NCI-H1105 treated with DMSO at 0.1 percent for 48 hours (cell line): ENCODE measurements around the gene LRP5.
"Not testable (repeated sequence)": the region's sequence is repeated elsewhere in the genome, so short reads cannot be mapped to it uniquely, and the experiment has no call there.

Experiments
- DNase-seq: peaks from one replicate; lab custom pipeline; 2025; lab: John Stamatoyannopoulos, UW

The LRP5 gene

DNA sequence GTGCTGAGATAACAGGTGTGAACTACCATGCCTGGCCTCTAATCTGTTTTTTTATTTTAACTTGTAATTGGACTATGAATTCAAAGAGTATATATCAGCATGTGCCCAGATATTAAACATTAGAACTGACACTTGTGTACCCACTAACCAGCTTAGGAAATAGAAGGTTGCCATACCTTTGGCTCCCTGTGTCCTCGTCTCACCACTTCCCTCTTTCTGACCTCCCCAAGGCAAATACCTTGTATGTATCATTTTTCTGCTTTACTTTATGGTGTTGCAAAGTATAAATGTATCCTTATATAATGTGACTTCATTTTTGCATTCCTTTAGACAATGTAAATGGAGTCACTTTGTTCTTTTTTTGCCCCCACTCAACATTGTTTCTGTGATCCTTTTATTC lies 157.3 kb downstream of the LRP5 start:
- DNase-seq: no peak

DNA sequence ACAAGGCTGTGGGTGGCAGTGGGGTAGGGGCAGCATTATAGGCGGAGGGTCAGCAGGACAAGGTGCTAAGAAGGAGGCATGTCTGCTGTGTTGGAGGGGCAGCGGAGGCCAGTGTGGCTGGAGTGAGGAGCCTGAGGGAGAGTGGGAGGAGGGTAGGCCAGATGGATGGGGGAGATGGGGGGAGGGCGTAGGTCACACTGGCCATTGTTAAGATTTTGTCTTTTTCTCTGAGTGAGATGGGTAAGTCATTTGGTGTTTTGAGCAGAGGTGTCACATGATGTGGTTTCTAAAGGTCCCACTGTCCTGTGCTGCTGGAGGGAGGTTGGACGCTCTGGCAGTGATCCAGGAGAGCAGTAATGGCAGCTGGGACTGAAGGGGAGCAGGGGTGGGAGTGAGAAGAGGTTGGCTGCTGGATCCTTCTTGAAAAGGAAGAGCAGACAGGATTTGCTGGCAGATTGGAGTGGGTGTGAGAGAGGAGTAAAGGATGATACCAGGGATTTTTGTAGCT lies 158.0 kb downstream of the LRP5 start:
- peak; percentile 45 for DNase-seq

DNA sequence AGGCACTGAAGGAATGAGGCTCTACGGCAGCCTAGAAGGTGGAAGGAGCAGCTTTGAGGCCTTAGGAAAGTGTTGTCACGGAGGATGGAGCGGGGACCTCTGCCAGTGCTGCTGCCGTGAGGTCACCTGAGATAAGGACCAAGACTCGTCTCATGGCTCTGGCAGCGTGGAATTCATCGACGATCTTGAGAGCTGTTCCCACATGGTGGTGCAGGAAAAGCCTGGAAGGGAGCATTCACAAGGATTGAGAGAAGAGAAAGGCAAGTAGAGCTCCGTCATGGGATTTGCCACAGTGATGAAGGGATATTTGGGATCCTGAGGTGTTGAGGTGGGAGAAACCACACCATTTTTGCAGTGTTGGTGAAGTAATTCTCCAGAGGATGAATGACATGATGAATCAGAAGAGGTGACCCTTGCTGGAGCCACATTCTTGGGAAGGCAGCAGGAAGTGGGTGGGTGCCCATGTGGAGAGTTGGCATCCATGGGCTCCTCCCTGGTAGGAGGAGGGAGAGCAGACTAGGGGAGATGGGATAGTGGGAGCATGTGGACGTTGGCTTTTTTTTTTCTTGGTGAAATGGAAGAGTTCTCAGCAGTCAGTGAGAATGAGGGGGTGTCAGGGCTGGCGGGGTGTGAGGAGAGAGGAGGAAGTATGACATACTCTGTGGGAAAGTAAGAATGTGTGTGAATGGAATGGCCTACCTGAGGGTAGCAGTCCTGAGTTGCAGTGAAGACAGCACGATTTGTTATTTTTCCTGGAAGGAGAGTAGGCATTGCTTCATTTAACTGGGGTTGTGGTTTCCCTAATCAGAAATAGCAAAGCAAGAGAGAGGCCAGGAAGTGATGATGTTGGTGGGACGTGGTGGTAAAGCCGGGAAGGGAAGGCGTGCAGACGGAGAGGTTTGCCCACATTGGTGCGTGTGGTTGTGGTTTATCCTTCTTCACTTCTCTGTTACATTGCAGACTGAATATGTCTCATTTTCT lies 159.3 kb downstream of the LRP5 start:
- no peak for DNase-seq

DNA sequence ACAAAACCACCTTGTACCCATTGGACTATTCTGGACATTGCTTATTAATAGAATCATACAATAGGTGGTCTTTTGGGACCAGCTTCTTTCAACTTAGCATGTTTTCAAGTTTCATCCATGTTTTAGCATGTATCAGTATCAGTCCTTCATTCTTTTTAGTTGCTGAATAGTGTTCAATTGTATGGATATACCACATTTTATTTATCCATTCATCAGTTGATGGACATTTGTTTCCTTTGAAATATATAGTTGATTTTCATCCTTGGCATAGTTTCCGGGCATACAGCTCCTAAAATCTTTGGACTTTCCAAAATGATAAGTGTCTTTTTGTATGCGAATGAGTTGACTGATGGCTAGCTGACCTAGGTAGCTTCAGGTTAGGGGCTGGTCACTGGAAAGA lies 160.4 kb downstream of the LRP5 start:
- no peak for DNase-seq

DNA sequence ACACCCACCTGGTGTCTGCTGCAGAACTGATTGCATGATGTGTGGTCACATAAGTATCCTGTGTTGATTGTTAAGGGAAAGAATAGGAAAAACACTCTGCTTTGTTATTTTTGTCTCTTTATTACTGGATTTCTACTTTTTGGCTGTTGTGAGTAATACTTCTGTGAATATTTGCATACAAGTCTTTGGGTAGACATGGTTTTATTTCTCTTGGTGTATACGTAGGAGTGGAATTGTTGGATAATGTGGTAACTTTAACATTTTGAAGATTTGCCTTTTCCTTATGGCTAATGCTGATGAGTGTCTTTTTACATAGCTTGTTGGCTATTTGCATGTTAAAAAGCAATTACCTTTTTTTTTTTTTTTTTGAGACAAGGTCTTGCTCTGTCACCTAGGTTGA lies 161.3 kb downstream of the LRP5 start:
- DNase-seq: no peak

DNA sequence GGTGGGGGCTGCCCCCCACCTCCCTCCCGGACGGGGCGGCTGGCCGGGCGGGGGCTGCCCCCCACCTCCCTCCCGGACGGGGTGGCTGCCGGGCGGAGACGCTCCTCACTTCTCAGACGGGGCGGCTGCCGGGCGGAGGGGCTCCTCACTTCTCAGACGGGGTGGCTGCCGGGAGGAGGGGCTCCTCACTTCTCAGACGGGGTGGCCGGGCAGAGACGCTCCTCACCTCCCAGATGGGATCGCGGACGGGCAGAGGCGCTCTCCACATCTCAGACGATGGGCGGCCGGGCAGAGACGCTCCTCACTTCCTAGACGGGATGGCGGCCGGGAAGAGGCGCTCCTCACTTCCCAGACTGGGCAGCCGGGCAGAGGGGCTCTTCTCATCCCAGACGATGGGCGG lies 163.2 kb downstream of the LRP5 start:
- DNase-seq: not testable (repeated sequence)

DNA sequence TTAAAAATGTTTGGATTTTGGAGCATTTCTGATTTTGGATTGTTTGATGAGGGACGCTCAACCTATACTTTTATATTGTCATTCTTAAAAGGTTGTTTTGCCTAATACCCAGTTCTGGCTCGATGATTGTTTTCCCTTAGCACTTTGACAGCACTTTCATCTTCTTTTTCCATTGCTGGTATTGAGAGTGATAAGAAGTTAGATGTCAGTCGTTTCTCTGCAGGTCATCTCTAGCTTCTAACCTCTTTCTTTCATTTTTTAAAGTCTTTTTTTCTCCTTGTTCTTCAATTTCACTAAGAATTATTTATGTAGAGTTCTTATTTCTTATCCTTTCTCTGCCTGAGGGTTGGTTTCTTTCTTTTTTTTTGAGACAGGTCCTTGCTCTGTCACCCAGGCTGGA lies 167.0 kb downstream of the LRP5 start:
- no peak for DNase-seq

DNA sequence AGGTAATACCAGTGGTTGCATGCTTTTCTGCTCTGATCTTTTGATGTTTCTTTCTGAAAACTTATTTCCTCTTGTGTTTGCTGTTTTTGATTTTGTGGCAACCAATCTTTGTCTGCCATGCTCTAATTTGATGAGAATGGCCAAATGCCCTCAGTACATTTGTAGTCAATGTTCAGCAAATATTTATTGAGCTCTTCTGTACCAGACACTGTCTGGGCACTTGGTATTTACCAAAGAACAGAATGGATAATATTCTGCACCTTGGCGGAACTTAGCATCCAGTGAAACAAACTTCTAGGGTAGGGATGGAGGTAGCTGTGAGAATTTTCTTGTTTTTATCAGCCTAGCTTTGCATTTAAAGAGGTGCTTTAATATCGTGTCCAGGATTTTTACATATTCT lies 167.8 kb downstream of the LRP5 start:
- DNase-seq: no peak

DNA sequence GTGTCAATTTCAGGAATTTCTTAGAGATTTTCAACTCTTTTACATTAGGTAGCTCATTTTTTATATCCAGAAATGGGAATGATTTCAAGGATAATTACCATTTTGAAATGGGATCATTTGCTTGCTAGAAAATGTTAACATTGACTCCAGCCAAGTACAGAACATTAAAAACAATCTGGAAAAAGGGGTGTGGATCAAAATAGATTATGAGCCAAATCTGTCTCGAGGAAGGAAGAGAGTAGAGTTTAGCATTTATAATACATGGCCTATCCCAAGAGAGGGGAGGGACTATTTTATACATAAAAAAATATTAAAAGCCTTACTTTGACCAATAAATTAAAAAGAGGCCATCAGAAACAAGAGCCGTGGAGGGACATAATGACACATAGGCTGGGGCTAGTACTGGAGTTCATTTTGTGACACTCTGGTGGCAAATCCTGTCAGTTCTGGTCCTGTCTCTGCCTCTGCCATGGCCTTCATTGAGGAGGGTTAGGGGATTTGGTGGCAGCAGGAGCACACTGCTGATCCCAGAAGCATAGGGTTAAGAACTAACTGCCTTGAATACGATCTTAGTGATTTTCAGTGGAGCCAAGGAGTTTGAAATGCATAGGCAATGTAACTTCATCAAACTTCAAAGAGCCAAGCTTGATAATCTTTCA lies 168.6 kb downstream of the LRP5 start:
- DNase-seq: no peak

DNA sequence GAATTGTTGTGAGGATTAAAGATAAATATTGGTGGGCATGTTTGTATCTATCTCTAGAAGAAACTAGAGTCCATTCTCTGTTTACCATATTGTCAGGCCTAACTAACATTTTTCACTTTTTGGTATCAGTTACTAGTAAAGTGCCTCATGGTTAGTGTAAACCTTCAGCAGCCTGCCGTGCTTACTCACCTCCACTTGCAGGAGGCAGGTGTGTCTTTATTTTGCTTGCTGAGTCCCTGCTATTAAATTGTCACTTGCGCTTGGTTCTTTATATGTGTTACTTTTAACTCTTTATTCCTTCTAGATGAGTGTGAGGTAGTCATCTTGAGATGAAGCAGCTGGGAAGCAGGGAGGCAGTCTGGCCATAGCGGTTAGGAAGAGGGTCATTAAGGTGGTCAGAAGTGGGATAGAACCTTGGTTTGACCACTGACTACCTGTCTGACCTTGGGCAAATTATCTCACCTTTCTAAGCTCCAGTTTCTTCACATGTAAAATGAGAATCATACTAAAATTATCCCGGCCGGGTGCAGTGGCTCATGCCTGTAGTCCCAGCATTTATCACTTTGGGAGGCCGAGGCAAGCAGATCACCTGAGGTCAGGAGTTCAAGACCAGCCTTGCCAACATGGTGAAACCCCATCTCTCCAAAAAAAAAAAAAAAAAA lies 169.3 kb downstream of the LRP5 start:
- no peak for DNase-seq

DNA sequence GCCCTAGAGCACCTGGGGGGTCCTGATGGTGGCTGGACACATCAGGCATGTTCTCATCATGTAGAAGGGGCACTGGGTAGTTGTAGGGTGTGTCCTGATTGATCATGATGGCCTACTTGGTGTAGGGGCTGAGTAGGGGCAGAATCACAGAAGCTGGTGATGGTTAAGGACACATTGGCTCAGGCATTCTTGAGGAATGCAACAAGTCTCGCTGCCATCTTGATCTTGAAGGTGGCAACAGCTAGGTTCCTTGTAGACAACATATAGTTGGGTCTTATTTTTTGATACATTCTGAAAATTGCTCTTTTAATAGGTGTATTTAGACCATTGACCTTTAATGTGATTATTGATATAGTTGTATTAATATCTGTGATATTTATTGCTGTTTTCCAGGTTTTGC lies 176.2 kb downstream of the LRP5 start:
- no peak for DNase-seq

DNA sequence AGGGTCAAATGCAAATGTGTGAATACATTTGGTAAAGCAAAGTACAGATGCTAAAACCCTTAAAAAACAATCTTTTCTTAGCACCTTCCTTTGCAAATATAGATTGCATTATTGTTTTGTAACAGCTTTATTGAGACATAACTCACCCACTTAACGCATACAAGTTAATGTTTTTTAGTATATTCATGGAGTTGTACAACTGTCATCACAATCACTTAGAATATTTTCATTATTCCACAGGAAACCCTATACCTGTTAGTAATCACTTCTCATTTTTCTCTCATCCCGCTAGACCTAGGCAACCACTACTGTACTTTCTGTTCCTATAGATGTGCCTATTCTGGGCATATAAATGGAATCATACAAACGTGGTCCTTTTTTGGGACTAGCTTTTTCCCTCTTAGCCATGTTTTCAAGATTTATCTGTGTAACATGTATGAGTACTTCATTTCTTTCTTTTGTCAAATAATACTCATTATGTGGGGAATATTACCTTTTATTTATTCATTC lies 182.9 kb downstream of the LRP5 start:
- DNase-seq: no peak

DNA sequence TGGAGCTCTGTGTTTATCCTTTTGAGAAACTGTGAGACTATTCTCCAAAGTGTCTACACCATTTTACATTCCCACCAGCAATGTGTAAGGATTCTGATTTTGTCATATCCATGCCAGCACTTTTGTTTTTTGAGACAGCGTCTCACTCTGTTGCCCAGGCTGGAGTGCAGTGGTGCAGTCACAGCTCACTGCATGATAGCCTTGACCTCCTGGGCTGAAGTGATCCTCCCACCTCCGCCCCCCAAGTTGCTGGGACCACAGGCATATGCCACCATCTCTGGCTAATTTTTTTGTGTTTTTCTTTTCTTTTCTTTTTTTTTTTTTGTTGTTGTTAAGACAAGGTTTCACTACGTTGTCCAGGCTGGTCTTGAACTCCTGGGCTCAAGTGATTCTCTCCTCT lies 183.5 kb downstream of the LRP5 start:
- DNase-seq: no peak

DNA sequence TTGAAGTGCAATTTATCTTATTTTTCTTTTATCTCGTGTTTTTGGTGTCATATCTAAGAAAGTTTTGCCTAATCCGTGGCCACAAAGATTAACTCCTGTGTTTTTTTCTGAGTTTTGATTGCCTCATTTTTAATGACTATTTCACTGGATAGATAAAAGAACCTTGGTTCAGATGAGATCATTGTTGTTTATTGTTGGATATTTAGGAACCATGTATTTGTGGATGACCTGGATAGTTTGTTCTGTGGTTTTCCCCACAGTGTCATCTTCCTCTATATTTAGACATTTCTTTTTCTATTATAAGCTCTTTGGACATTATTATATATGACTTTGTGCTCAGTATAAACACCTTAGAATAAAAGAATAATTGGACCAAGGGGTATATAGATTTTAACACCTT lies 185.4 kb downstream of the LRP5 start:
- DNase-seq: no peak

DNA sequence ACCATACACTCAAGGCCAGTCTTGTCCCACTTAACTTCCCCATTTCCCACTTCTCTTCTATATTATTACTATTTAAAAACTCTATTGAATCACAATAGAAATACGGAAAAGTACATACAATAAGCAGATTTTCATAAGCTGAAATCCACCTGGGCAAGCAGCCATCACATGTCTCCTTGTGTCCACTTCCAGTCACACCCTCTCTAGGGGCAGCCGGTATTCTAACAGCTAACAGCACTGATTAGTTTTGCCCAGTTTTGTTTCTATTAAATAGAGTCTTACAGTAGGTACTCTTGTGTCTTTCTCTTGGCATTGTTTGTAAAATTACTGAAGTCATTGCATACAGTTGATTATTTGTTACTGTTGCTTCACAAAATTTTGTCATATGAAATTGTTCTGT lies 185.9 kb downstream of the LRP5 start:
- no peak for DNase-seq
